TTC549 (cell line): Measurements from ENCODE around the gene NPS.

Experiments used
- FAIRE-seq: peaks from 2 replicates; lab custom pipeline; 2012; peaks lifted over from hg19 to GRCh38; lab: Jason Lieb, UNC

The NPS gene

GRCh38 chr10:127561647-127562046 is 12.5 kb downstream of the NPS start:
- FAIRE-seq: no peak

GRCh38 chr10:127563718-127564553 is 14.8 kb downstream of the NPS start:
- FAIRE-seq: no peak

GRCh38 chr10:127564644-127565043 is 15.5 kb downstream of the NPS start:
- FAIRE-seq: no peak

GRCh38 chr10:127565583-127565982 is 16.5 kb downstream of the NPS start:
- FAIRE-seq: no peak

GRCh38 chr10:127569210-127569609 is 20.1 kb downstream of the NPS start:
- no peak for FAIRE-seq

- no peak for FAIRE-seq
Measured at GRCh38 chr10:127570036-127570435, 20.9 kb downstream of the NPS start.

- no peak for FAIRE-seq
Measured at GRCh38 chr10:127571386-127571785, 22.3 kb downstream of the NPS start.

- no peak for FAIRE-seq
Measured at GRCh38 chr10:127576051-127576450, 26.9 kb downstream of the NPS start.

- FAIRE-seq: no peak
Measured at GRCh38 chr10:127576740-127577161, 27.6 kb downstream of the NPS start.

- no peak for FAIRE-seq
Measured at GRCh38 chr10:127577376-127578258, 28.5 kb downstream of the NPS start.

GRCh38 chr10:127578259-127578960 is 29.3 kb downstream of the NPS start:
- no peak for FAIRE-seq

GRCh38 chr10:127578961-127579305 is 29.8 kb downstream of the NPS start:
- no peak for FAIRE-seq

GRCh38 chr10:127579640-127580039 is 30.5 kb downstream of the NPS start:
- no peak for FAIRE-seq

- no peak for FAIRE-seq
Measured at GRCh38 chr10:127580822-127581221, 31.7 kb downstream of the NPS start.

- no peak for FAIRE-seq
Measured at GRCh38 chr10:127585519-127586023, 36.5 kb downstream of the NPS start.

- FAIRE-seq: no peak
Measured at GRCh38 chr10:127587668-127588365, 38.7 kb downstream of the NPS start.

- FAIRE-seq: no peak
Measured at GRCh38 chr10:127592586-127592985, 43.5 kb downstream of the NPS start.

- FAIRE-seq: no peak
Measured at GRCh38 chr10:127600479-127600878, 51.4 kb downstream of the NPS start.
